ENCODE results near the gene MDP1.
"Not testable (repeated sequence)": the region's sequence is repeated elsewhere in the genome, so short reads cannot be mapped to it uniquely, and the experiment has no call there.

DNA sequence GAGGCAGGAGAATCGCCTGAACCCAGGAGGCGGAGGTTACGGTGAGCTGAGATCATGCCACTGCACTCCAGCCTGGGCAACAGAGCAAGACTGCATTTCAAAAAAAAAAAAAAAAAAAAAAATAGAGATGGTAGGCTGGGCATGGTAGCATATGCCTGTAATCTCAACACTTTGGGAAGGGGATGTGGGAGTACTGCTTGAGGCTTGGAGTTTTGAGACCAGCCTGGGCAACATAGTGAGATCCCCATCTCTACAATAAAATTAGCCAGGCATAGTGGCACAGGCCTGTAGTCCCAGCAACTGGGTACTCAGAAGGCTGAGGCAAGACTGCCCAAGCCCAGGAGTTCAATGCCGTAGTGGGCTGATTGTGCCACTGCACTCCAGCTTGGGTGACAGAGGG is 7.1 kb upstream of the MDP1 start:
- TF ChIP-seq, protein P1, sequence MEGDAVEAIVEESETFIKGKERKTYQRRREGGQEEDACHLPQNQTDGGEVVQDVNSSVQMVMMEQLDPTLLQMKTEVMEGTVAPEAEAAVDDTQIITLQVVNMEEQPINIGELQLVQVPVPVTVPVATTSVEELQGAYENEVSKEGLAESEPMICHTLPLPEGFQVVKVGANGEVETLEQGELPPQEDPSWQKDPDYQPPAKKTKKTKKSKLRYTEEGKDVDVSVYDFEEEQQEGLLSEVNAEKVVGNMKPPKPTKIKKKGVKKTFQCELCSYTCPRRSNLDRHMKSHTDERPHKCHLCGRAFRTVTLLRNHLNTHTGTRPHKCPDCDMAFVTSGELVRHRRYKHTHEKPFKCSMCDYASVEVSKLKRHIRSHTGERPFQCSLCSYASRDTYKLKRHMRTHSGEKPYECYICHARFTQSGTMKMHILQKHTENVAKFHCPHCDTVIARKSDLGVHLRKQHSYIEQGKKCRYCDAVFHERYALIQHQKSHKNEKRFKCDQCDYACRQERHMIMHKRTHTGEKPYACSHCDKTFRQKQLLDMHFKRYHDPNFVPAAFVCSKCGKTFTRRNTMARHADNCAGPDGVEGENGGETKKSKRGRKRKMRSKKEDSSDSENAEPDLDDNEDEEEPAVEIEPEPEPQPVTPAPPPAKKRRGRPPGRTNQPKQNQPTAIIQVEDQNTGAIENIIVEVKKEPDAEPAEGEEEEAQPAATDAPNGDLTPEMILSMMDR (IDR thresholded peaks at IDR 0.05; ENCODE audit: low read length), result not testable (repeated sequence)
- not testable (repeated sequence) for TF ChIP-seq EZH2 (optimal IDR thresholded peaks at IDR 0.05; ENCODE audit: low read depth, low read length)

All from MM.1S (cell line).